GM21367 (cell line): ENCODE results near the gene ARHGEF12.
A peak's percentile ranks its signal among the peaks of the same experiment; 100 is the strongest.

Experiments
- ATAC-seq: cut with Tn5 transposase; IDR thresholded peaks from one replicate; pipeline ENCODE4 v1.9.1; 2021; ENCODE audit not compliant: unreplicated experiment

The ARHGEF12 gene

DNA sequence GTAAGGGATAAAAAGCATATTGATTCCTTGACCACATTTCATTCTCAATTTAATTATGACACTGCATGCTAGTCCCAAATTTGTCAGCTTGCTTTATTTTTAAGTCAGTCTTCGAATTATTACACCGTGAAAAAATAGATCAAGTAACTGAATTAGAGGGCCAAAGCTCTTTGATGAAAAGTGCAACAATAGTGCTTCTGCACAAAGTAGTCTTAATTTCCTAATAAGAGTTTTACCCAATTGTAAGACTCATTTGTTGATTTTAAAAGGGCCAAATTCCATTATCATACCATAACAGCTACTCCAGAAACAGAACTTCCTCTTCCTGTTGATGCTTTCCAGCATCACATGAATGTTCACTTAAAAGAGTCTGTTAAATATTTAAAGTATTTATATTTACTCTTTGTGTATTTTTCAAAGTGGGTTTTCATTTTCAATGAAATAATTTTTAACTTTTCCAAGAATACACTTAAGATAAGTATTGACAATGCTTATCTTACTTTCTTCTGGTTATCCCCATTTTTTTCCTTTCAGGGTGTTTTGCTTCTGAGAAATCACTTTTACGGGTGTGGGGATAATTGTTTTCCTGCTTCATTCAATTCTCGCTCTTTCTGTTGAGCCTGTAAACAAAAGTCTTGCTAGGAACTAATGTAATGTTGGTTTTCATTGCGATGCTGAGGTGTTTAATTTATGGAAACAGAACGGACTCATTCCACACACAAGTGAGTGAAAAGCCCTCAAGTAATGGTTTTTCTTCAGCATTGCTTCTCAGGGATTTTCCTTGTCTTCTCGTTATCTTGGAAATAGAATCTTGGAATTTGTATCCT lies 2.1 kb downstream of the ARHGEF12 start:
- no peak for ATAC-seq

- ATAC-seq = no peak
Measured at GRCh38 chr11:120339394-120339890, 3.2 kb downstream of the ARHGEF12 start.

DNA sequence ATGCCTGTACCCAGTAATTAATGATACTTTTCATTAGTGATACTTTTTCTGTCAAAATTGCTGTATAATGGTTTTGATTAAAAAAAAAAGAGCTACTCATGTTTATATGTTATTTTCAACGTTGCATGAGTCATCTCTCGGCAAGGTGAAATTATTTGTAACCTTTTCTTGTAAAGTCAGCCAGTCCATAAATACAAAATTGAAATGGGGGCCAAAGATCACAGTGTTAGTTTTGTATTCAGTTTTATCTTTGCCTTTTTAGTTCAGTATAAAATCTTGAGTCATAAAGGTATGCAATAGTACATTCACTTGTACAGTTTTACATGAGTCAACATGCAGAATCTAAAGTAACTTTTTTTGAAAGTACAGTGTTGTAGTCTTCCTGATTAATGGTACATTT lies 4.3 kb downstream of the ARHGEF12 start:
- no peak for ATAC-seq

DNA sequence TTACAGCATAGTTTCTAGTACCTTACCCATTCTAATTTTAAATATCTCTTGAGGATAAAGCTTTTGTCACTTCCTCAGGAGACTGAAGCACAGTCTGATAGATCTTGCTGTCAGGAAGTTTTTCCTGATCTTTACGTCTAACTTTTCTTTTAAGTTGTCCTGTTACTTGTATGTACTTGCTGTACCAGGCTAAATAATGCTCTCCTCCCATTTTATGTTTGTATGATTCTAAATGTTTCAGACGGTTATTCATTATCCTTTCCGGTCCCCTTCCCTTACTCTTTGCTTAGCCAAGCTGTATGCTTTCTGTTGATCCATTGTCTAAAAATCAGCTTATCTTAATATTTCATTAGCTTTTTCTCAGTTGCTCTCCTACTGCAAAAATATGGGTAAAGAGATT lies 6.0 kb downstream of the ARHGEF12 start:
- no peak for ATAC-seq

DNA sequence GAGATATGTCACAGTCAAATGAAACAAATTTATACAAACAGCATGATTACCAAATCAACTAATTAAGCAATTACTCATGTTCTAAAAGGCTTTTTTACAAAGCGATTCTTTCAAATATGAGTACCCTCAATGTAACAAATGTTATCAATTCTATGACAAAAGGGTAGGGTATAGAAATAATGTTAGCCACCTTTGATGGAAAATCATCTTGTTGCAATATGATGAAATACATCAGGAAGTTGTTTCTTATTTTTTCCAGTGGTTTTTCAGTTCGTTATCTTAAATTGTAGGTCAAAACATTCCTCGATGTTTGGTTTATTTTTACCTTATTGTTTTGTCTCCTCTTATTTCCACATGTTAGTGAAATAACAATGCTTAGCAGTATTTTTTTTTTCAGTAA lies 6.5 kb downstream of the ARHGEF12 start:
- no peak for ATAC-seq

DNA sequence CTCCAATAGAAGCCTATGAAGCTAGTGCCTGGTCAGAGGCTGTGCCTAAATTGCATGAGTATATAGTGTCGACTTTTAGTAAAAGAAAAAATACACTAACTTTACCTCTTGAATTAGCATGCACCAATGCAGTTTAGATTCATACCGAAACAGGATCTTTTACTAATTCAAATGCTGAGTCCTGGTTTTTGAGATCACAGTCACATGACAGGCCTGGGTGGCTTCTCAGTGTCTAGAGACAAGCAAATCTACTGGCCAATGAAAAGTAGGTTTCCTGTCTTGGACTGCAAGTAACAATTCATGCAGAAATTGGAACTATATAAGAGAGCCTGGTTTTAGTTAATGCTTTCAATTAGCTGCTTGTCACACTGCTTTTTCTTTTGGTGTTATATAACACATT lies 7.2 kb downstream of the ARHGEF12 start:
- no peak for ATAC-seq

DNA sequence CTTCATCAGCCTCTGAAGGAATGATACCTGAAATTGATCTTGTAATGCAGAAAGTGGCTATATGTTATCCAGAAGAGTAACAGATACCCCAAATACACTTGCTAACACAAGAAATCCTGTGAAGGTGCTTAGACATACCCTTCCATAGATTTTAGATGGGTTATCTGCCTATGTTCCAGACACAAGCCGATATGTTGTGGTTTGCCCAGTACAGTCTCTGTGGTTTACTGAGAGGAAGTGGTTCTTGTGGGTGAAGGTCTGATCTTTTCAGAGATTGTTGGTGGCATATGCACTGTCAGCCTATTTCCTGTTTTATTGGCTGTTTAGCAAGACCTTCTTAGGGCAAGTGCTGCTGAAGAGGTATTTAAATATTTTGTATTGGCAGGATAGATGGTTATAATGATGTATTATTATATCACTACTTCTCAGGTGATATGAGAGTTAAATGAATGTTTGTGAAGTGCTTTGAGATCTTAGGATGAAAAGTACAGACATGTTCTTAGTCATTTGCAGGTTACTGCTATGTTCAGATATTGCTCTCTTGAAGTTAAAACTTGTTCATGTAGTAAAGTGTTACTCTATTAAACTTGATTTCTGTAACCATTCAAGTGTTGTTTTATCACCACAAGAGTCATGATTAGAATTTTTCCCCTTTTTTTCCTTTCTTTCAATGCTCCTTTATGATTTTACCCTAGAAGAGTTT lies 8.2 kb downstream of the ARHGEF12 start:
- ATAC-seq = peak; percentile 78

- no peak for ATAC-seq
Measured at GRCh38 chr11:120346233-120346632, 10.0 kb downstream of the ARHGEF12 start.

GRCh38 chr11:120350637-120351036 lies 14.4 kb downstream of the ARHGEF12 start:
- ATAC-seq = no peak

GRCh38 chr11:120352405-120352804 lies 16.2 kb downstream of the ARHGEF12 start:
- ATAC-seq = no peak

DNA sequence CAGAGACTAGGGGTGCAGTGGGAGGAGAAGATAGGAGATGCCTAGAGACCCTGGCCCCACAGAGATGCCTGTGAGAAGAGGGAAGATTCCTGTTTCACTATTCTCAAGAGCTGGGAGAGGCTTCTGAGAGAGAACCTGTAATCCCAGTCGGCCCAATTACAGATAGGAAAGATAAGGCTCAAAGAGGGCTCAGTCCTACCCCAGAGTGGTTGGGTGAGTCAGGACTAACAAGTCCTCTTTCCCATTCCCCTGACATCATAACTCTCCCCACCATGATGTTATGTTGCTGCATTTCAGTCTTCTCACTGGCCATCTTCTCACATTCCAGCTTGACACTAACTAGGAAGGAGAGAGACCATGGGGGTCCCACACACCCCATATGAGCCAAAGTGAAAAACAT lies 17.9 kb downstream of the ARHGEF12 start:
- no peak for ATAC-seq

DNA sequence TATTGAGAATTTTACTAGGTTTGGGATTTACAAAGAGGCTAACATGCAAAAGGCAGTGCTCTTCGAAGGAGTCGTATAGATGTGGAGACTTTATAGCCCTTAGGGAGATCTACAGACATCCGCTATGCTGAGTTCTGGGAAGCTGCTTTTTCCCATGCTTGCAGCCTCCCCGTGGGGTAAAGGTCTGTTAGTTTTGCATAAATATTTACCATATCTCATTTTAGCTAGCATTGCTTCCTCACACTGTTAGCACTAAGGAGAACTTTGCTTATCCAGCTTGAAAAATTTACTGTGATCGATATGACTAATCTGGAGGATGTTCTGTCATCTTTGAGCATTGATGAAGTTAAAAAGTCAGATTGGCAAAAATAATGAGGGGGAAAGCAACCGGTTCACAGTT lies 18.6 kb downstream of the ARHGEF12 start:
- no peak for ATAC-seq

DNA sequence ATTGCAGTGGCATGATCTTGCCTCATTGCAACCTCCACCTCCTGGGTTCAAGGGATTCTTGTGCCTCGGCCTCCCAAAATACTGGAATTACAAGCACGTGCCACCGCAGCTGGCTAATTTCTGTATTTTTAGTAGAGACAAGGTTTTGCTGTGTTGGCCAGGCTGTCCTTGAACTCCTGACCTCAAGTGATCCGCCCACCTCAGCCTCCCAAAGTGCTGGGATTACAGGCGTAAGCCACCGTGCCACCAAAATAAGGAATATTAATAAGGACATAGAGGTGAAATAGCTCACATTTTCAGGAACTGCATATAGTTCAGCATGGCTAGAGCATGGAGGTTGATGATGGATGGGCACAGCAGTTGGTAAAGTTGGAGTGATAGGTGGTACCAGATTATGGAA lies 21.4 kb downstream of the ARHGEF12 start:
- ATAC-seq = no peak

GRCh38 chr11:120358729-120359128 lies 22.5 kb downstream of the ARHGEF12 start:
- no peak for ATAC-seq

GRCh38 chr11:120363436-120363835 lies 27.2 kb downstream of the ARHGEF12 start:
- no peak for ATAC-seq

DNA sequence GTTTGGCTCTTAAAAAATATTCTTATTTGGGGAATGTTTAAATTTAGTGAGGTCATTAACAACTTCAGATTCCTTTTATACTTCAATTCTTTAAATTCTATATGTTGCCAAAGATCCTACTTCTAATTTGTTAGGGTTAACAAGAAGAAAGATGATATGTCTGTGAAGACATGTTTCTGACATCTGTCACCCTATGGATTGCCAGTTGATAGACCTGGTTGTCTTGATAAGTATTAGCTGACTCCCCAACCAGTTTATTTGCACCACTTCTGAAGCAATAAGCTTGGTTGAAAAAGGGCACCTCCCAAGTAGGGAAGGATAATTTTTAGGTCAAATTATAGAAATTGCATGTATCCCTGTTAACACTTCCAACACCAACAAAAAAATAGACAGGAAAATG lies 29.3 kb downstream of the ARHGEF12 start:
- no peak for ATAC-seq

GRCh38 chr11:120372296-120372695 lies 36.1 kb downstream of the ARHGEF12 start:
- no peak for ATAC-seq

DNA sequence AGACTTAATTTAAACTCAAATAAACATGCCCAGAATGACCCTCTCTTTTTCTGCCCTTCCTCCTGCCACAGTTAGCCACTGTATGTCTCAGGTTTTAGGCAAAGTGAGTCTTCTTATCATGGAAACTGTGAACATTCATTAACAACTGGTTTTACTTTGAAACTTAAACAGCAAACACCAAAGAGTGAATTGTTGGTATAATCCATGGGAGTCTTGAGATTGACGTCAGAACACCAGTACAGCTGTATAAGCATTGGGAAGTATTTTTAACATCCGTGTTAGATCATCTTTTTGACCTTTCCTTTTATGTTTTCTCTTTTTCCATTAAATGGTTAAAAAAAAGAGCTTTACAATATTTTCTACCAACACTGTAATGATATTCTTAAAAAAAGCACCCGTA lies 38.9 kb downstream of the ARHGEF12 start:
- ATAC-seq = no peak

DNA sequence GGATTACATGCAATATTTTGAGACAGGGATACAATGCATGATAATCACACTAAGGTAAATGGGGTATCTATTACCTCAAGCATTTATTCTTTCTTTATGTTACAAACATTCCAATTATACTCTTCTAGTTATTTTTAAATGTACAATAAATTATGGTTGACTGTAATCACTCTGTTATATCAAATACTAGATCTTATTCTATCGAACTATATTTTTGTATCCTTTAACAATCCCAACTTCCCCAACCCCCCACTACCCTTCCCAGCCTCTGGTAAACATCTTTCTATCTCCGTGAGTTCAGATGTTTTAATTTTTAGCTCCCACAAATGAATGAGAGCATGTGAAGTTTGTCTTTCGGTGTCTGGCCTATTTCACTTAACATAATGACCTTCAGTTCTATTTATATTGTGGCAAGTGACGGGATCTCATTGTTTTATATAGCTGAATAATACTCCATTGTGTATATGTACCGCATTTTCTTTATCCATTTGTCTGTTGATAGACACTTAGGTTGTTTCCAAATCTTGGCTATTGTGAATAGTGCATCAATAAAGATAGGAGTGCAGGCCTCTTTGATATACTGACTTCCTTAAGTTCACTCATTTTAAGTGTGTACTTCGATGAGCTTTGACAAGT lies 40.5 kb downstream of the ARHGEF12 start:
- ATAC-seq = no peak

GRCh38 chr11:120378474-120378873 lies 42.3 kb downstream of the ARHGEF12 start:
- no peak for ATAC-seq

DNA sequence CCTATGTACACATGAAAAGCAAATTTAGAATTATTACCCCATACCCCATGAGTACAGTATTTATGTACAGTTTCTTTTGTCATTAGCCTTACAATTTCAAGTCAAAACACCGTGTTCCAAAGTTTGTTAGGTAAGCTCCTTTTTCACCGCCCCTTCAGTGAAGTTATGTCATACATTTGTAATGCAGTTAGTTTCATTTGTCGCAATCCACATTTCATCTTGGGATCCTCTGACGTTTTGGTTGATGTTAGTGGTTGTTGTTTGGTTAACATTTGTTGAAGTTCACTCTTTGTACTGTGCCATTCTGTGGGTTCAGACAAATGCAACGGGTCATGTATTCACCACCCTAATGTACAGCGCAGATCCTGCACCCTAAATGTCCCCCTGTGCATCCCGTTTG lies 45.2 kb downstream of the ARHGEF12 start:
- ATAC-seq = no peak
